ENCODE data around the gene GPR158. TPM values are rescaled to one million over a fixed set of nuclear protein-coding genes. Genes with fewer than 3 reads are reported as not detected.

The GPR158 gene
- total RNA-seq, 1 experiment from 2014 or later: 0.24 TPM

GRCh38 chr10:25417611-25418010, 242.8 kb downstream of the GPR158 start:
- H3K9me3 ChIP-seq (ENCODE audit: control insufficient read depth, low read depth, low read length): no peaks in the 10 kb centered on the region
- H3K9me3 Mint-ChIP-seq: peaks cover 14 to 20% of the 10 kb centered on the region in 2 experiments
- no CpG with 5 or more reads among the region's 2 CpGs for WGBS (ENCODE audit: extremely low coverage, insufficient read length, low lambda C conversion rate)
- H3K4me1 ChIP-seq (ENCODE audit: insufficient read depth, low read length): no peaks in the 10 kb centered on the region
- H2BK12ac ChIP-seq (ENCODE audit: insufficient read length, low read depth, low read length): no peak overlapping the region
- H4K20me1 ChIP-seq (ENCODE audit: control insufficient read depth, insufficient read depth, insufficient read length): no peaks in the 10 kb centered on the region
- no peaks in the 10 kb centered on the region for H3K79me2 ChIP-seq (ENCODE audit: insufficient read depth, low read length)
- H3K4me2 ChIP-seq (ENCODE audit: insufficient read depth, insufficient read length, low read length): no peak overlapping the region
- no peak overlapping the region for H2BK20ac ChIP-seq (ENCODE audit: low read depth, low read length, poor library complexity, severe bottlenecking)
- DNase-seq: no peak
- no peak for TF ChIP-seq CTCF (conservative IDR thresholded peaks at IDR 0.05)
- H3K4me1 Mint-ChIP-seq: no peaks in the 10 kb centered on the region
- no peak overlapping the region for H2BK5ac ChIP-seq (ENCODE audit: insufficient read length, low read length)
- no peak overlapping the region for H2BK120ac ChIP-seq (ENCODE audit: low read depth, low read length, poor library complexity, severe bottlenecking)
- H3K27me3 ChIP-seq (ENCODE audit: insufficient read depth, low read length): no peaks in the 10 kb centered on the region
- no peak overlapping the region for H3K4ac ChIP-seq (ENCODE audit: low read depth, low read length)
- no peaks in the 10 kb centered on the region for H3K23me2 ChIP-seq (ENCODE audit: insufficient read length, low read depth, low read length, poor library complexity, severe bottlenecking)
- no peak overlapping the region for H3K23ac ChIP-seq (ENCODE audit: insufficient read length, low read depth, low read length)
- no peak overlapping the region for H2AK5ac ChIP-seq (ENCODE audit: insufficient read length, low read length)
- no peak overlapping the region for H3T11ph ChIP-seq (ENCODE audit: low read length)
- no peak overlapping the region for H3K18ac ChIP-seq (ENCODE audit: insufficient read length, low read depth, low read length)
- H2BK15ac ChIP-seq (ENCODE audit: low read depth, low read length): no peak overlapping the region
- H4K91ac ChIP-seq (ENCODE audit: insufficient read length, low read depth, low read length): no peak overlapping the region
- no peak overlapping the region for H3K14ac ChIP-seq (ENCODE audit: insufficient read depth, low read length)
- no peak overlapping the region for H3K27ac ChIP-seq (ENCODE audit: insufficient read length, low read depth, low read length)
- no peak overlapping the region for H3K27ac Mint-ChIP-seq
- H3K4me3 Mint-ChIP-seq: no peak overlapping the region
- H3K79me1 ChIP-seq (ENCODE audit: insufficient read depth, low read depth, low read length, poor library complexity, severe bottlenecking): no peaks in the 10 kb centered on the region
- no peaks in the 10 kb centered on the region for H3K27me3 Mint-ChIP-seq (ENCODE audit: low read depth)
- H2AFZ ChIP-seq (ENCODE audit: low read length): no peak overlapping the region
- H4K8ac ChIP-seq (replicated peaks; ENCODE audit: insufficient read length, low read depth, low read length): no peak overlapping the region
- peaks cover 0 to 23% (median 4%) of the 10 kb centered on the region in 3 experiments; a peak in 4 of 7 replicates for H3K36me3 Mint-ChIP-seq (ENCODE audit: insufficient read depth in 1 of 3, low read depth in 3 of 3)
- no peak overlapping the region for H3K9ac ChIP-seq (ENCODE audit: extremely low read depth, insufficient read length, low read length)
- no peak overlapping the region for H3K56ac ChIP-seq (ENCODE audit: insufficient read length, low read depth, low read length)
- H4K5ac ChIP-seq (ENCODE audit: insufficient read length, low read depth, low read length): no peak overlapping the region
